Tongue (tissue), 2 donors: ENCODE results near the gene IFNGR1. TPM values are rescaled to one million over a fixed set of nuclear protein-coding genes. Genes with fewer than 3 reads are reported as not detected.
A peak's percentile ranks its signal among the peaks of the same experiment; 100 is the strongest.
"Not testable (repeated sequence)": the region's sequence is repeated elsewhere in the genome, so short reads cannot be mapped to it uniquely, and the experiment has no call there.

Source experiments
- DNase-seq: peaks from one replicate; pipeline ENCODE4 v3.0.0-alpha.2; 2015
- total RNA-seq: library from RNA; depleted of rRNA; stranded (reverse); fragments of >200 nt; gene quantifications from one replicate; pipeline ENCODE4 v1.2.3, GENCODE V29; 2014

IFNGR1 gene
- total RNA-seq, 1 donor from 2014 or later, result 74.0 TPM

DNA sequence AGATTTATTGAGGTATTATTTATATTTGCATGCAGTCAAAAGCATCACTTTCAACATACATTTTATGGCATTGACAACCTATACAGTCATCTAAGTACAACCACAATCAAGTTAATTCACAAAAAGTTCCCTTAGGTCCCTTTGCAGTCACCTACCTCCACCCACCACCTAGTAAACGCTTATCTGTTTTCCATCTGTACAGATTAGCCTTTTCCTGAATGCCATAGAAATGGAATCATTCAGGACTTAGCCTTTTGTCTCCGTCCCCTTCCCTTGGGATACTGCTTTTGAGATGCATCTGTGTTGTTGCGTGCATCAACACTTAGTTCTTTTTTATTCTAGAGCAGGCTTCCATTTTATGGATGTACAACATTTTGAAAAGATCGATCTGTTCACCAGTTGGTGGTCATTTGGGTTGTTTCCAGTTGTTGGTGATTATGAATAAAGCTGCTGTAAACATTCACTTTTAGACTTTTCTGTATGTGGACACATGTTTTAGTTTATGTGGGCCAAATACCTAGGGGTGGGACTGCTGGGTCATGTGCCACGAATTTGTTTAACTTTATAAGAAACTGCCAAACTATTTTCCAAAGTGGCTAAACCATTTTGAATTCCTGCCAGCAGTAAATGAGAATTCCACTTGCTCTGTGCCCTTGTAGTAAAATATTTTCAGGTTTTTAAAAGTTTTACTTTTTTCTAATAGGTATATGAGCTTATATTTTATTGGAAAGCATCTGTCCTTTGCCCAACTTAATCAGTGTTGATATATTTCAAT, 17.6 kb upstream of the IFNGR1 start:
- no peak for DNase-seq

DNA sequence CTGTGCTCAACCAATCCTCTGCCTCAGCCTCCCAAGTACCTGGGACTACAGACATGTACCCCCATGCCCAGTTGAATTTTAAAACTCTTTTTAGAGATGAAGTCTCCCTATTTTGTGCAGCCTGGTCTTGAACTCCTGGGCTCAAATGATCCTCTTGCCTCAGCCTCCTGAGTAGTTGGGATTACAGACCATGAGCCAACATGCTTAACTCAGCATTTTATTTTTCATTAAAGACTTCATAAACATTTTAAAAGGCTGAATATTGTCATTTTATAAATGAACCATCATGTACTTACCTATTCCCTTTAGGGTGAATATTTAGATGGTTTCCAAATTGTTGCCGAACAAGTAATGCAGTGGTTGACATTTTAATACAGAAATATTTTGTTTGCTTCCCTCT, 16.5 kb upstream of the IFNGR1 start:
- DNase-seq, result no peak

DNA sequence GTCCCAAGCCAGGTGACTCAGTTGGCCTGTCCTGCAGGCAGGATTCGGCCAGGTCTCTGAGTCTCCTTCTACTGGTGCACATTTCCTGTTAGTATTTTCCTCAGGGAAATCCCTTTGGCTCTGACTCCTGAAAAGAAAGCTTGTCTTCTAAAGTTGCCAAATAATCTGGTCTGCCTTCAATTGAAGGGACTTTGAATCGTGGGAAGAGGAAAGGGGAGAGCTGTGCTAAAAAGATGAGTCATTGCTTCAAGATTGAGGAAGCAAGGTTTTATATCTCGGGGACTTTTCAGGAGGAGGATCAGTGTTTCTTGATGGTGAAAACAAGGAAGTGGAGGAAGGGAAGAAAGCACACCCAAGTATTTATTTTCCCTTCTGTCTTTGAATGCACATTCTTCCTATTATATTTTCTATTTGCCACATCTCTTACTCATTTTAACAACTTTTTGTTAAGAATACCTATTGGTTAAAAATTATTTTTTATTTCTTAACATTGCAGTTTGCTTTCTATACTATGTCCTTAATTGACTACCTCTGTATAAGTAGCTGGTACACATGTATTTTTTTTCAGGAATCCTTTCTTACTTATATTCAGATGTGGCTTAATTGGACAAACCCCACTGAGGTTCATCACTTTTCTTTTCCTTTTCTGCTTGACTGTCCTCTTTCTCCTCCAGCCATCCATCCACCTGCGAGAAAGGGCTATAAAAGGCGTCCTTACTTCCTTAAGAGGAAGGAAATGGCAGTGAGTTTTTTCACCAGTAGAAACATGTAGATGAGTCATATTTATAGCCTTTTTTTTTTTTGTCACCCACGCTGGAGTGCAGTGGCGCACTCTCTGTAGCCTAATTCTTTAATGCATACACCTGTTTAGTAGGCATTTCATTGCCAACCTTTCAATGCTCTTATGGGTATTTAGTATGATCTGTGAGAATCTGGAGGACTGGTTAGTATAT, 15.0 kb upstream of the IFNGR1 start:
- peak; percentile 84 for DNase-seq

DNA sequence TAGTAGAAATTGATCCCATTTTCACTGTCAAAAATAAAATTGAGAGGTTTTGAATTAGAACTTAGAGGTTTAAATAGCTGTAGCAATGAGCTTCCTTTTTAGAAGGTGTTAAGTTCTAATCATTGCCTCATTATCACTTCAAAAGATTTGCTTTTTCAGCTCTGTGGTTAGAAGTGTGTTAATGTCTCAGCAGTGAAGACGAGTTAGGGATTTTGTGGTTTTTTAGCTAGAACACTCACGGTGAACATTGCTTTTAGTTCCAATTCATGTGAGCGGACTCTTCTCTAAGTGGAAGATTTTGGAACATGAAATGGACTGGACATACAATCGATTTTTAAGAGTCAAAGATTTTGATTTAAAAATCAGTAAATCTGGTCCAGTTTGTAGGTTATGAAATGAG, 12.7 kb upstream of the IFNGR1 start:
- DNase-seq, result no peak

DNA sequence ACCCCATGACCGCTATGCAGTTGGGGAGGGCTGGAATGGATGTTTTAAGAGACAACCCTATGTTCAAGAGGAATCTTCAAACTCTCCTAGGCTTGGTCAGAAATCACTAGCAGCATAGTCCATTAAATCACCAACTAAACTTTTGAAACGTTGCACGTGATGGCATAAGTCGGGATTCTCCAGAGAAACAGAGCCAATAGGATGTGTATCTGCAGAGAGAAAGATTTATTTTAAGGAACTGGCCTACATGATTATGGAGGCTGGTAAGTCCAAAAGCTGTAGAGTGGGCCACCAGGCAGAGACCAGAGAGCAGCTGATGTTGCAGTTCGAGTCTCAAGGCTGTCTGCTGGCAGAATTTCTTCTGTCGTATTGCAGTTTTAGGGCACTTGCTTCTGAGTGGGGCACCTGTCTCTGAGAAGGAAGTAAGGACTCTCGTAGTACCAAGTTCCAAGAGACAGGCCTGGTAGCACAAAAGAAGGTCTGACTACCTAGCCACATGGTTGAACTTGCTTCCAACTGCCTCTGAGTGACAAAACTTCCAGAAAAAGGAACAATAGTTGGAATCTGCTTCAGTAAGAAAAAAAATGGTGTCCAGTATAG, 11.9 kb upstream of the IFNGR1 start:
- no peak for DNase-seq

DNA sequence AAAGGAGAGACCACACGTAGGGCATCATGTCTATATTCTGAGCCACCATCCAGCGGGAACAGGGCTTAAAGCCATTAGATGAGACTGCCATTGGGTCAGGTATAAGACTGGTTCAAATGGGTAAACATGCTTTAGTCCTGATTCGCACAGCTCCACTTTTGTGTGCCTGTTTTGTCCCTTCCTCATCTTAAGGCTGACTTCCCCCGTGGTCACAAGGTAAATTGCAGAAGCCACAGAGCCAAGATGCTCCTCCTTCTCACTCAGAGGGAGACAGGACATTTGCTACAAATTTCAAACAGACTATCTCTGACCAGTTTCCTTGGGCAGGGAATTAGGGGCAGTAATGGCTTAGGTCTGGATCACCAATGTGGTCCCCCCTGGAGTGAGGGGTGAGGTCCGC, 11.4 kb upstream of the IFNGR1 start:
- DNase-seq, result no peak

DNA sequence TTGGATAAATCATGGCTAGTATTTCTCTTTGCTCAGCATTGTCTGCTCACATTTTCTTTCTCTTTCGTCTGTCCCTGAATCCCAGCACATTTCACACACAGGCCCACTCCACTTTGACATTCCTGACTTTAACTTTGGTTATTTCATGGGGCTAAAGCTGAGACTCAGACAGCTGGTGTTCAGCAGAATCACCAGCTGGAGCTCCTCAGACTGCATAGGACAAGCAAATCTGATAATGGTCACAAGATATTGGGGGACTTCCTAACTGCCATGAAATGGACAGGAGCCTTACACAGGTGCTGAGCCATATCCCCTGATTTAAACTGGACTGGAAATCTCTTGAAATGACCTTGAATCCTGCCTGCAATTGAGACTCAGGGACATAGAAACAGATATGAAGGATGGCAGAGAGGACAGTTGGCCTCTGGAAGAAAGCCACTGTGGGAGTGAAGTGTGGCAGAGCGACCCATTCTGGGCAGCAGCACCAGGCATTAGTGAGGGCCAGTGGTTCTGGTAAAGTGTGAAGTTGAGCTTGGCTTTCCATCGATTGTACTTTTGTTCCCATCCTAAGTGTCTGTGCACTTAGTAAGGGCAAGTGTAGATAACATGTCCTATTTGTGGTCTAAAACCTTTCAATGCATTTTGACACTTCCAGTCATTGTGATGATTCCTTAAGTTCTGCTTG, 10.0 kb upstream of the IFNGR1 start:
- peak; percentile 46 for DNase-seq

DNA sequence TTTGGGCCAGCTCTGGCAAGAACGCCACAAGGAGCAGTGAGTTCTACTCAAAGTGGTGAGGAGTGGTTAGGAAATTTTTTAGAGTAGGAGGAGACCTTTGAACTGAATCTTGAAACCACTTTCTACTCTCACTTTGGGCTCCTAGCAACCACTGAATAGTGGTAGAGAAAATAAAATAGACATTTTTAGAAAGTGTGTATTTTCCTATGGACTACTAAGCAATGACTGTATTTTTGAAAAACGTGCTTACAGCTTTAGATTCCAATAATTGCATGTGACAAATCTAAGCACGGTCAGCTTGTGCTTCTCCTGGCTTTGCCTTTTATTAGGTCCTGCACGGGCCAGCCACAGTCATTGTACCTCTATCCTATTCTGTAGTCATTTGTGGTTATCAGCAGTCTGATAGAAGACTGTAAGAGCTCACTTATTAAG, 8.7 kb upstream of the IFNGR1 start:
- DNase-seq, result no peak

DNA sequence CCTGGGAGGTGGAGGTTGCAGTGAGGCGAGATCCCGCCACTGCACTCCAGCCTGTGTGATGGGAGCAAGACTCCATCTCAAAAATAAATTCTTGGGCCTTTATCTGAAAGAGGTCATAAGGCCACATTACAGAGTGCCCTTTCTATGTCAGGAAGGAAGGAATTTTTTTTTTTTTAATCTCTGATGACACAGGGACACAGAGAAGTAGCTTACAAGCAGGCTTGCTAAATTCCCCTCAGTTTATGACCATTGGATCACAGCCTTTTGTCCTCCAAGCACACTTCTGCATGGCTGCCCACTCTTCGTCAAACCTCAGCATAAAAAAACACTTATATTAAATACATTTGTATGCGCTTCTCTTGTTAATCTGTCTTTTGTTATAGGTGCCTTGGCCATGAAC, 7.5 kb upstream of the IFNGR1 start:
- no peak for DNase-seq

DNA sequence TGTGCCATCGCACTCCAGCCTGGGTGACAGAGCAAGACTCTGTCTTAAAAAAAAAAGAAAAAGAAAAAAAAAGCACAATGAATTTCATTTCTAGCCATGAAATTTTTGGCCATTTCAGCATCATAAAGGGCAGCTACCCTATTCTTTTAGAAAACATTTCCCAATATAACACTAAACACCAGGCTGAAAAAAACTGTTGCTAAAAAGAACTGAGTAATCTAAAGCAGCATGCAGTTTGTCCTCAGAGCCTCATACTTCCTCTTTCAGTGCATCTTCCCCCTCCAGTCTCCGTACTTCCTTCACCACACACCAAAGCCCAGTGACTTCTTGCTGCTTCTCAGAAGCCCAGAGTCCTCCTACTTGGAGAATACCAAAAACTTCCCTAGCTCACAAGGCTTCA, 5.6 kb upstream of the IFNGR1 start:
- no peak for DNase-seq

DNA sequence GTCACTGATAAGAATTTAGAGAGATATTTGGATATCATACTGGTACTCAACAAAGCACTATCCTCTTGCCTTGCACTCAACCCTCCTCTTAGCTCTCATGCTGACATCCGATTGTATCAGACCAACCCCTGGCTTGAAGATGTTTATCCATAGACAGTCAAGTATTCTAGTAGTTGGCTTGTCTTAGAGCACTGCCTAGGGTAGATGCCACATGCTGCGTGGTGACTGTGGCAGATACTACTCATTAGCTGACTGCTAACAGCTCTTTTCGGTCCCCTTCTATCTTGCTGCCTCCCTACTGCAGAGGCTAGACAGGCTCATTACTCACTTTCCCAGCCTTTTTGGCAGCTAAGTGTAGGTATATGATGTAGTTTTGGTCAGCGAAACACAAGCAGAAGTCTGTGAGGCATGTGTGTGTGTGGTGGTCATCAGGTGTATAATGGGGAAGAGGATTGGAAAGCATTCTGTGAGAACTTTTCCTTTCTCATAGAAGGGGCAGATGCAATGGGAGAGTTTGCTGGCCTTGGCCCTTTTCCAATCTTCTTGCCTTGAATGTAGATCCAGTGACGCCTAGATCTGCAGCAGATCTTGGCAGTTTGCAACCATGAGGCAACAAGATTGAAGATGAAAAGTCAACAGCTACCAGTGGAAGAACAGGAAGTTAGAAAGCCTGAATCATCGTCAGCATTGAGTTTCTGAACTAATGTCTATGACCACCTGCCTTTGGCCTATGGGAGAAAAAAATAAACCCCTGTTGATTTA, 4.4 kb upstream of the IFNGR1 start:
- DNase-seq, result no peak

DNA sequence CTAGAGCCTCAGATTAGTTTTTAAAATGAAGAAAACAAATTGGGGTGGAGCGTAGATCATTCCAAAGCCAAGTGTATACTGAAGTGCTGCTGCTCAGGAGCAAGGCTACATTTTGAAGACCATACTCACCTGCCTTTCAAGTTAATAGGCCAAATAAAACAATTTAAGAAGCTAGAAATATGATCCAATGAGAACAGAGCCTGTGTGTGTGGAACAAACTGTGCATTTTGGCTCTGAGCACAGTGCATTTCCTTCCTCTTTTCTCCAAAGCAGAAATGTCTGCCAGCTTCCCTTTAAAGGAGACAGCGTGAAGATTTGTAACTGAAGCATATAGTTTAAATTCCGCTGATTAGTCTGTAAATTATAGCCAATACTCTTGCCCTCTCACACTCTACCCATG, 3.2 kb upstream of the IFNGR1 start:
- peak; percentile 71 for DNase-seq

DNA sequence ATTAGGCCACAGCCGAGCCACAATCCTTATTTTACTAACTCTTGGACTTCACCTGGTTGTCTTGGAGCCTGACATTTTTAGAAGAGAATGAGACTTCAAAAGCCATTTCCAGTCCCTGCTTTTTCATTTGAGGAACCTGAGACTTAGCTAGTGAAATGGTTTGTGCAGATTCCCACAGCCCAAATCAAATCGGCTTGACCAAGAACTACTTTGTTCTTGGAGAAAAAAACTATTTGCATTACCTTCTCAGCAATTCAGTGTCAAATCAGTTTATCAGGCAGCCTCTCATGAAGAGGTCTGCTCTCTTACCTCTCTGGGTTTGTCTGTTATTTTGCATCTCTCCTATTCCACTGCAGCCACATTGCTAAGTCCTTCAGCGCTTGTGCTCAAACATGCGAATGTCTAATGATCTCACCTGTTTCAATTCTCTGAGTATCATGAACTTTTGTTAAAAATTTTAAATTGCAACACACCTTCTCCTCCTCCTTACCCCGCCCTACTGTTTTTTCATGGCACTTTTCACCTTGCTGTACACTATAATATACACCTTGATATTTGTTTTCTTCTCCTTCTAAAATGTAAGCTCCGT, 573 bp upstream of the IFNGR1 start:
- DNase-seq, result no peak

DNA sequence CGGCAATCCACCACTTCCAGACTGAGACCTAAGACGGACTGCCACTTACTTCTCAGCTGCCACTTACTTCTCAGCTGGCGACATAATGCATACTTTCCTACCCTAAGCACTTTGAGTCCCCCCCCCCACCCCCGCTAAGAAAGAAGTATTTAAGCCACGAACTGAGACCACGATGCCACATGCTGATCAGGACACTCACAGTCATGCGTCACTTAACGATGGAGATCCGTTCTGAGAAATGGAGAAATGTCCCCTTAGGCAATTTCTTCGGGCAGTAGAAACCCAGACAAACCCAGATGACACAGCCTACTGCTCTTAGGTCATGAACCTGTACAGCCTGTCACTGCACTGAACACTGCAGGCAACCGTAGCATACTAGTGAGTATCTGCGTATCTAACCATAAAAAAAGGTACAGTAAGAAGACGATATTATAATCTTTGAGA, 690 bp downstream of the IFNGR1 start:
- DNase-seq, result peak; percentile 68

DNA sequence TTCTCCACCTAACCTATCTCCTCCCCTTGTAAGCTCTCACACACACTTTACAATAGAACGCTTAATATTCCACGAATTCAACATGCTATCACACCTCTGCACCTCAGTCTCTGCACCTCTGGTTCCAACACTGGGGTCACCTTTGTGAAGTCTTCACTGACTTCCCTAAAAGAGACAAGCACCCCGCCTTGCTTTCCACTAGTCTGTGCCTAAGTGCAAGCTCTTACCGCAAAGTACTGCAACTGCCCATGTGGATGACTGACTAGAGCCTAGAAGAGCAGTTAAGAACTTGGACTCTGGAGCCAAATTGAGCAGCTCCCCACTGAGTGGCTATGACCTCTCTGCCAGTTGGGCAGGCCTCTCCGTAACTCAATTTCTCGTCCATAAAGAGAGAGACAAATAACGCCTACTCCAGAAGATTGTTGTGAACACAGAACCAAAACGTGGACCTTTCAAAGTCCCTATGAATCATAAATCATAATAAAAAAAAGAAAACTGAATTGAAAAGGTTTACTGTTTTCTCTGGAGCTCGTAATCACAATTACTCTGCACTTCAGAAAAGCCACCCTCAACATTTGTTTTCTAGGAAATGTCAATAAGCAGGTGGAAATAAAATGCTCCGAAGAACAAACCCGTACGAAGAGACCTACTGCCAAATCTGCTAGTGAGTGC, 1.2 kb downstream of the IFNGR1 start:
- peak; percentile 41 for DNase-seq

DNA sequence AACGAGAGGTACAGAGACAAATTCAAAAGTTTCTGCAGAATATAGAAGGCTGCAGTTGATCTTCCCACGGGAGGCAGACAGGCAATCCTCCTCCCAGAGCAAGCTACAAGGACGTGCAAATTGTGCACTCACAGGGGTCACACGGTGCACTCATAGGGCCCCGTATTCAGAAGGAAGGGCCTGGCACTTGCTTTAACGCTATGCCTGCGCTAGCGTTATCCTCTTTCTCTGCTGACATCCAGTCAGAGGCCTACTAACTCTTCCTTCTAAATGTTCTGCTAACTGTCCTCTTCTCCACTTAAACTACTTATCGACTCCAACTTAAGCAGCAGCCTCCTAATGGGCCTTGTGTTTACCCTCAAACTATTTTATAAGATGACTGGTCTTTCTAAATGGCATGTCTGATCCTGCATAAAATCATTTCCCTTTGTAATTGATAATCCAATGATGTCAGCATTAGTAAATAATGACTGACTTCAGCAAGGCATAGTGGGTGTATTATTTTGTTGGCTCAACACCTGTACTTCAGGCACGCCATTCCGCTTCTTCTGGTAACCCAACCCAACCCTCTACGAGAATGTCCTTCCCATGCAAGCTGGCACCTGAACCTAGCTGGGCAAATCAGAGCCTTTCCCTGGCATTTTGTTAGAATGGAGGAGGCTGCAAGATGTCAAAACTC, 2.2 kb downstream of the IFNGR1 start:
- peak; percentile 54 for DNase-seq

DNA sequence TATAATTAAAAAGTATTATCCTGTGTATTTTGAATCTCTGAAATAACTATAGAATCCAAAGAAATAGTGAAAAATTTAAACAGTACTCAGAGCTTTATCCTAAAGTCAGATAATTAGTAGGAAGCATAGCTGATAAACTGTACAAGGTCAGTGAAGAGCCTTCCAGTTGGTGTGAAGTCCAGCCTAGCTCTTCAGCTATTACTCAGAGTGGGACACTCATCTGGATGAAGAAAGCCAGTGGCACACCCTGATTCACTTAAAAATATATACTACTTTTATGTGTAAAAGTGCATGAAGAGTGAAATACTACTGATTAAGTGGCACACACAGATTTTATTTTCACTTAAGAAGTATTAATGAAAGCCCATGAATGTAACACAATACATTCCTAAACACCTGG, 3.1 kb downstream of the IFNGR1 start:
- DNase-seq, result no peak

DNA sequence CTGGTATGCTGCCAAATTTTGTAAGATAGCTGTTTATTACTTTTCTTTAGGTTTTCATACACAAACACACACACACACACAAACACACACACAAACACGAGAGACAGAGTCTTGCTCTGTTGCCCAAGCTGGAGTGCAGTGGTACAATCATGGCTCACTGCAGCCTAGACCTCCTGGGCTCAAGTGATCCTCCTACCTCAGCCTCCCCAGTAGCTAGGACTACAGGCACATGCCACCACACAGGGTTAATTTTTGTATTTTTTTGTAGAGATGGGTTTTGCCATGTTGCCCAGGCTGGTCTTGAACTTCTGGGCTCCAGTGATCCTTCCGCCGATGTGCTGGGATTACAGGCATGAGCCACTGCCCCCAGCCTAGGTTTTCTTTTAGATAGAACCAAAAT, 3.6 kb downstream of the IFNGR1 start:
- not testable (repeated sequence) for DNase-seq

DNA sequence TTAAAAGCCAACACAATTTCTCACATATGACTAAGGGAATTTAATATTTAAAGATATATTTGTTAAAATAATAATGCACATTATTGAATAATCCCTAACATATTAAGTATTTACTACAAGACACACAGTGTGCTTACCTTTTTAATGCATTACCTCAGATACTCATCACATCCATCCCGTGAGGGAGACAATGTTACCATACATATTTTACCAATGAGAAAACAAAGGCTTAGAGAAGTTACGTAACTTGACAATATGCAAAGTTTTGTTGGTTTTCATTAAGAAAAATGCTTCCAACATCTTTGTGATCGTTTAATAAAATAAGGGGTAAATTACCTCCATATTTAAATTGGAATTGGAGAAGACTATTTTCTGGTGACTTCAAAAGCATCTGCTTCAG, 4.3 kb downstream of the IFNGR1 start:
- DNase-seq, result no peak

DNA sequence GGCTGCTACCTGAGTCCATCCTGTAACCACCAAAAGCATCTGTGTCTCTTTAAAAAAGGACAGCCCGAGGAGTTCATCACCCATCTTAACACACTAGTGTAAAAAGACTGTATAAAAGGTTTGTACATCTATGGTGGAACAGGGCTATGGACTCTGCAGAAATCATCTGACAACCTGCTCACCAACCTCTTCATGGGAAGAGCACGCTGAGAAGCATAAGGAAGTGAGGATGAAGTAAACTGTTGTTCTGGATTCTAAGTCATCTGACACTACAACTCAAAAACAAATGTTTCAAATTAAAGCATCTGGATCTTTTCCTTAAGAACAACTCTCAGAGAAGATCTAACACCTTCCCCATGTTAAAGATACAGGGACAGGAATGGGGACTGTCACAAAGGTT, 5.4 kb downstream of the IFNGR1 start:
- DNase-seq, result no peak
